ENCODE results near the gene VPS37B.

- TF ChIP-seq CTCF (IDR thresholded peaks at IDR 0.05 in 4 of 5, conservative IDR thresholded peaks at IDR 0.05 in 1 of 5), result no peak
- no peak for TF ChIP-seq POLR2A (IDR thresholded peaks at IDR 0.05)
Measured at GRCh38 chr12:122895320-122895703, 612 bp downstream of the VPS37B start.
